ENCODE results near the gene RNF26. TPM values are rescaled to one million over a fixed set of nuclear protein-coding genes. Genes with fewer than 3 reads are reported as not detected.

RNF26 gene
- total RNA-seq, 2 donors from 2014 or later, result 51.8 to 76.3 TPM

- Mint-ChIP-seq H3K4me3 (no peak overlapping the region), H3K27ac (no peak overlapping the region), H3K27me3 (ENCODE audit: insufficient read depth) (peaks cover 8% of the 10 kb centered on the region), H3K36me3 (ENCODE audit: low read depth) (no peaks in the 10 kb centered on the region), H3K9me3 (no peaks in the 10 kb centered on the region), H3K4me1 (peaks cover 3% of the 10 kb centered on the region)
- no peak overlapping the region for H3K27ac ChIP-seq (ENCODE audit: low read depth, low read length)
- H3K4me3 ChIP-seq (ENCODE audit: low read length), result no peak overlapping the region
- no peaks in the 10 kb centered on the region for H3K36me3 ChIP-seq (ENCODE audit: control insufficient read depth, insufficient read depth, low read length)
- no peaks in the 10 kb centered on the region for H3K9me3 ChIP-seq (ENCODE audit: control insufficient read depth, low read length)
- no peaks in the 10 kb centered on the region for H3K27me3 ChIP-seq (ENCODE audit: control insufficient read depth, insufficient read depth, low read length, poor library complexity, severe bottlenecking)
- no peak overlapping the region for H3K9ac ChIP-seq (ENCODE audit: extremely low read depth, low read length, poor library complexity, severe bottlenecking)
- H3K4me1 ChIP-seq (ENCODE audit: control insufficient read depth, insufficient read depth, low read length), result peaks cover 4% of the 10 kb centered on the region
- no peak for TF ChIP-seq CTCF (conservative IDR thresholded peaks at IDR 0.05)
- no peak for DNase-seq
- WGBS, 2 experiments (ENCODE audit: insufficient coverage in 1 of 2, insufficient read length in 1 of 2), result 84 to 86% methylated on average over 1 of the region's 1 CpG
These were observed 4.1 kb upstream of the RNF26 start for GRCh38 chr11:119330237-119330636.

GRCh38 chr11:119332111-119332765 lies 2.1 kb upstream of the RNF26 start:
- Histone ChIP-seq H3K36me3 (ENCODE audit: control insufficient read depth, insufficient read depth, low read length) (peaks cover 7% of the 10 kb centered on the region), H3K9me3 (ENCODE audit: control insufficient read depth, low read length) (no peaks in the 10 kb centered on the region), H3K9ac (ENCODE audit: extremely low read depth, low read length, poor library complexity, severe bottlenecking) (no peak overlapping the region), H3K4me1 (ENCODE audit: control insufficient read depth, insufficient read depth, low read length) (peaks cover 14% of the 10 kb centered on the region), H3K27me3 (ENCODE audit: control insufficient read depth, insufficient read depth, low read length, poor library complexity, severe bottlenecking) (no peaks in the 10 kb centered on the region), H3K27ac (ENCODE audit: low read depth, low read length) (no peak overlapping the region), H3K4me3 (ENCODE audit: low read length) (no peak overlapping the region)
- Mint-ChIP-seq H3K4me1 (peaks cover 6% of the 10 kb centered on the region), H3K27me3 (ENCODE audit: insufficient read depth) (peaks cover 8% of the 10 kb centered on the region), H3K27ac (no peak overlapping the region), H3K36me3 (ENCODE audit: low read depth) (peaks cover 5% of the 10 kb centered on the region), H3K4me3 (no peak overlapping the region), H3K9me3 (no peaks in the 10 kb centered on the region)
- WGBS, 2 experiments (ENCODE audit: insufficient coverage in 1 of 2, insufficient read length in 1 of 2), result 84 to 88% methylated on average over 3 to 4 of the region's 4 CpGs
- DNase-seq, result peak; percentile 36
- no peak for TF ChIP-seq CTCF (conservative IDR thresholded peaks at IDR 0.05)

DNA sequence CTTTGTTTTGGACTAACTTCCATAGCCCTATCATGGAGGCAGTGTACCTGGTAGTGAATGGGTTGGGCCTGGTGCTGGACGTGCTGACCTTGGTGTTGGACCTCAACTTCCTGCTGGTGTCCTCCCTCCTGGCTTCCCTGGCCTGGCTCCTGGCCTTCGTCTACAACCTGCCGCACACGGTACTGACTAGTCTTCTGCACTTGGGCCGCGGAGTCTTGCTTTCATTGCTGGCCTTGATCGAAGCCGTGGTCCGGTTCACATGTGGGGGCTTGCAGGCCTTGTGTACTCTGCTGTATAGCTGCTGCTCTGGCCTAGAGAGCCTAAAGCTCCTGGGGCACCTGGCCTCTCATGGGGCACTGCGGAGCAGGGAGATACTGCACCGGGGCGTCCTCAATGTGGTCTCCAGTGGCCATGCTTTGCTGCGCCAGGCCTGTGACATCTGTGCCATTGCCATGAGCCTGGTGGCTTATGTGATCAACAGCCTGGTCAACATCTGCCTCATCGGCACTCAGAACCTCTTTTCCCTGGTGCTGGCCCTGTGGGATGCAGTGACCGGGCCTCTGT lies 846 bp downstream of the RNF26 start:
- peak overlapping the region; percentile 86 for H3K9ac ChIP-seq (ENCODE audit: extremely low read depth, low read length, poor library complexity, severe bottlenecking)
- peak overlapping the region; percentile 99 for H3K27ac Mint-ChIP-seq
- peaks cover 8% of the 10 kb centered on the region for H3K36me3 ChIP-seq (ENCODE audit: control insufficient read depth, insufficient read depth, low read length)
- H3K27ac ChIP-seq (ENCODE audit: low read depth, low read length), result no peak overlapping the region
- 83 to 85% methylated on average over 14 to 15 of the region's 15 CpGs for WGBS, 2 experiments (ENCODE audit: insufficient coverage in 1 of 2, insufficient read length in 1 of 2)
- H3K4me1 Mint-ChIP-seq, result peaks cover 22% of the 10 kb centered on the region
- H3K9me3 Mint-ChIP-seq, result no peaks in the 10 kb centered on the region
- H3K9me3 ChIP-seq (ENCODE audit: control insufficient read depth, low read length), result no peaks in the 10 kb centered on the region
- H3K27me3 Mint-ChIP-seq (ENCODE audit: insufficient read depth), result peaks cover 17% of the 10 kb centered on the region
- H3K36me3 Mint-ChIP-seq (ENCODE audit: low read depth), result peaks cover 5% of the 10 kb centered on the region
- H3K4me3 ChIP-seq (ENCODE audit: low read length), result peak overlapping the region; percentile 91
- H3K4me1 ChIP-seq (ENCODE audit: control insufficient read depth, insufficient read depth, low read length), result peaks cover 16% of the 10 kb centered on the region
- TF ChIP-seq CTCF (conservative IDR thresholded peaks at IDR 0.05), result no peak
- peaks cover 15% of the 10 kb centered on the region for H3K27me3 ChIP-seq (ENCODE audit: control insufficient read depth, insufficient read depth, low read length, poor library complexity, severe bottlenecking)
- peak; percentile 42 for DNase-seq
- peak overlapping the region; percentile 83 for H3K4me3 Mint-ChIP-seq
